DOHH2 (cell line): Measurements from ENCODE around the gene TLK1.

Source experiments
- CTCF ChIP-seq: fragments of 200-600 bp; sonication (generic); IDR thresholded peaks from one replicate; pipeline ENCODE4 v1.5.1; 2014; ENCODE audit warnings: antibody characterized with exemption, mild to moderate bottlenecking, low read depth, low read length; ENCODE audit not compliant: poor library complexity, severe bottlenecking
- EZH2phosphoT487 ChIP-seq: fragments of 200-600 bp; sonication (generic); IDR thresholded peaks from 2 replicates; pipeline ENCODE4 v1.6.1; 2017; ENCODE audit warnings: borderline replicate concordance, mild to moderate bottlenecking, antibody characterized with exemption, low read length, moderate library complexity, mixed read lengths

- no peak for TF ChIP-seq CTCF
- TF ChIP-seq EZH2phosphoT487 = no peak
Measured at GRCh38 chr2:171210216-171210863, 49.6 kb upstream of the TLK1 start.
